GM03348 (cell line): ENCODE data around the gene ADNP.
"Not testable (repeated sequence)": the region's sequence is repeated elsewhere in the genome, so short reads cannot be mapped to it uniquely, and the experiment has no call there.

Source experiments
- DNase-seq: peaks from one replicate; pipeline ENCODE4 v3.0.0; 2012; ENCODE audit warnings: low spot score

The ADNP gene

GRCh38 chr20:50931306-50932015 lies at the start of gene ADNP:
TSS of gene ADNP (minus strand) at chr20:50931437. CDS start at chr20:50903996, 27,441 bp downstream.
- DNase-seq = peak; percentile 86

- peak; percentile 92 for DNase-seq
These were observed 48.9 kb upstream of the ADNP start for GRCh38 chr20:50980071-50980681.

GRCh38 chr20:50978533-50978932 lies 47.3 kb upstream of the ADNP start:
- not testable (repeated sequence) for DNase-seq

- no peak for DNase-seq
These were observed 46.1 kb upstream of the ADNP start for GRCh38 chr20:50977066-50978021.

GRCh38 chr20:50975701-50976330 lies 44.6 kb upstream of the ADNP start:
- no peak for DNase-seq

GRCh38 chr20:50969912-50970311 lies 38.7 kb upstream of the ADNP start:
- no peak for DNase-seq

GRCh38 chr20:50969435-50969834 lies 38.2 kb upstream of the ADNP start:
- no peak for DNase-seq

GRCh38 chr20:50968289-50968688 lies 37.1 kb upstream of the ADNP start:
- DNase-seq = no peak

GRCh38 chr20:50967586-50967985 lies 36.3 kb upstream of the ADNP start:
- DNase-seq = no peak

GRCh38 chr20:50959543-50960126 lies 28.4 kb upstream of the ADNP start:
- no peak for DNase-seq

- DNase-seq = peak; percentile 87
These were observed 27.6 kb upstream of the ADNP start, which contains the start of gene MOCS3 for GRCh38 chr20:50958615-50959542. TSS of gene MOCS3 (plus strand) at chr20:50958818. CDS start at chr20:50958843, 25 bp downstream.

GRCh38 chr20:50957798-50958614 lies 26.8 kb upstream of the ADNP start, which contains the start of gene DPM1:
TSS of gene DPM1 (minus strand) at chr20:50958532. CDS start at chr20:50958523, 9 bp downstream.
- DNase-seq = peak; percentile 84

- DNase-seq = no peak
These were observed 26.0 kb upstream of the ADNP start for GRCh38 chr20:50957276-50957675.

- DNase-seq = no peak
These were observed 22.6 kb upstream of the ADNP start for GRCh38 chr20:50953821-50954220.

- no peak for DNase-seq
These were observed 22.0 kb upstream of the ADNP start for GRCh38 chr20:50953196-50953595.

- no peak for DNase-seq
These were observed 17.0 kb upstream of the ADNP start for GRCh38 chr20:50948132-50948785.

GRCh38 chr20:50943069-50943468 lies 11.8 kb upstream of the ADNP start:
- DNase-seq = no peak

- DNase-seq = no peak
These were observed 2.4 kb upstream of the ADNP start for GRCh38 chr20:50933589-50933988.

- no peak for DNase-seq
These were observed 1.5 kb upstream of the ADNP start for GRCh38 chr20:50932691-50933280.
